Measurements from ENCODE around the gene CLMP. TPM values are rescaled to one million over a fixed set of nuclear protein-coding genes. Genes with fewer than 3 reads are reported as not detected.

The CLMP gene
- total RNA-seq, 1 donor from 2014 or later, result 24.2 TPM

GRCh38 chr11:123107945-123108495 lies 87.0 kb downstream of the CLMP start:
- no peak for DNase-seq
- TF ChIP-seq CTCF (IDR thresholded peaks at IDR 0.05; ENCODE audit: partially characterized antibody, unreplicated experiment), result no peak
- Mint-ChIP-seq H3K27me3 (ENCODE audit: unreplicated experiment) (peaks cover 3% of the 10 kb centered on the region), H3K4me3 (ENCODE audit: unreplicated experiment) (no peak overlapping the region), H3K4me1 (ENCODE audit: low read depth, unreplicated experiment) (peaks cover 2% of the 10 kb centered on the region), H3K27ac (ENCODE audit: unreplicated experiment) (no peak overlapping the region), H3K9me3 (ENCODE audit: unreplicated experiment) (no peaks in the 10 kb centered on the region), H3K36me3 (ENCODE audit: unreplicated experiment) (no peaks in the 10 kb centered on the region)

GRCh38 chr11:123104697-123105096 lies 90.4 kb downstream of the CLMP start:
- H3K27me3 Mint-ChIP-seq (ENCODE audit: unreplicated experiment), result peaks cover 3% of the 10 kb centered on the region
- no peak overlapping the region for H3K27ac Mint-ChIP-seq (ENCODE audit: unreplicated experiment)

GRCh38 chr11:123103326-123103980 lies 91.6 kb downstream of the CLMP start:
- Mint-ChIP-seq H3K4me1 (ENCODE audit: low read depth, unreplicated experiment) (peaks cover 5% of the 10 kb centered on the region), H3K27ac (ENCODE audit: unreplicated experiment) (no peak overlapping the region), H3K27me3 (ENCODE audit: unreplicated experiment) (peaks cover 3% of the 10 kb centered on the region), H3K9me3 (ENCODE audit: unreplicated experiment) (no peaks in the 10 kb centered on the region), H3K36me3 (ENCODE audit: unreplicated experiment) (no peaks in the 10 kb centered on the region), H3K4me3 (ENCODE audit: unreplicated experiment) (no peak overlapping the region)
- peak; percentile 75 for TF ChIP-seq CTCF (IDR thresholded peaks at IDR 0.05; ENCODE audit: partially characterized antibody, unreplicated experiment)
- no peak for DNase-seq

More at GRCh38 chr11:123104697-123105096, 90.4 kb downstream of the CLMP start:
- Mint-ChIP-seq H3K4me3 (ENCODE audit: unreplicated experiment) (no peak overlapping the region), H3K9me3 (ENCODE audit: unreplicated experiment) (no peaks in the 10 kb centered on the region), H3K4me1 (ENCODE audit: low read depth, unreplicated experiment) (peaks cover 5% of the 10 kb centered on the region), H3K36me3 (ENCODE audit: unreplicated experiment) (no peaks in the 10 kb centered on the region)
- no peak for DNase-seq
- TF ChIP-seq CTCF (IDR thresholded peaks at IDR 0.05; ENCODE audit: partially characterized antibody, unreplicated experiment), result no peak

GRCh38 chr11:123100379-123101085 lies 94.5 kb downstream of the CLMP start:
- TF ChIP-seq CTCF (IDR thresholded peaks at IDR 0.05; ENCODE audit: partially characterized antibody, unreplicated experiment), result no peak
- no peaks in the 10 kb centered on the region for H3K9me3 Mint-ChIP-seq (ENCODE audit: unreplicated experiment)
- peaks cover 5% of the 10 kb centered on the region for H3K27me3 Mint-ChIP-seq (ENCODE audit: unreplicated experiment)
- H3K4me3 Mint-ChIP-seq (ENCODE audit: unreplicated experiment), result no peak overlapping the region
- no peak for DNase-seq
- H3K4me1 Mint-ChIP-seq (ENCODE audit: low read depth, unreplicated experiment), result peaks cover 5% of the 10 kb centered on the region
- no peak overlapping the region for H3K27ac Mint-ChIP-seq (ENCODE audit: unreplicated experiment)
- no peaks in the 10 kb centered on the region for H3K36me3 Mint-ChIP-seq (ENCODE audit: unreplicated experiment)

- Mint-ChIP-seq H3K27ac (ENCODE audit: unreplicated experiment) (no peak overlapping the region), H3K36me3 (ENCODE audit: unreplicated experiment) (no peaks in the 10 kb centered on the region), H3K27me3 (ENCODE audit: unreplicated experiment) (peaks cover 2% of the 10 kb centered on the region), H3K9me3 (ENCODE audit: unreplicated experiment) (no peaks in the 10 kb centered on the region), H3K4me1 (ENCODE audit: low read depth, unreplicated experiment) (peaks cover 5% of the 10 kb centered on the region), H3K4me3 (ENCODE audit: unreplicated experiment) (no peak overlapping the region)
- DNase-seq, result no peak
- TF ChIP-seq CTCF (IDR thresholded peaks at IDR 0.05; ENCODE audit: partially characterized antibody, unreplicated experiment), result no peak
Observed at GRCh38 chr11:123098990-123099389, 96.1 kb downstream of the CLMP start.

Data from glutamatergic neuron (in vitro differentiated cells).